OCI-LY1 (cell line): ENCODE measurements around the gene EPHB2.

ENCODE experiments used
- EZH2 ChIP-seq: fragments of 200-600 bp; sonication (generic), shearing (Covaris generic); IDR thresholded peaks from 2 replicates; pipeline ENCODE4 v1.8.0; 2017; ENCODE audit warnings: borderline replicate concordance, mixed run types, mild to moderate bottlenecking, antibody characterized with exemption, low read length, moderate library complexity, mixed read lengths
- TF ChIP-seq, protein P1 (sequence below): fragments of 200-600 bp; sonication (generic), shearing (Covaris generic); IDR thresholded peaks from 2 replicates; pipeline ENCODE4 v1.5.1; 2017; ENCODE audit warnings: mild to moderate bottlenecking, antibody characterized with exemption, low read length, moderate library complexity, mixed read lengths

DNA sequence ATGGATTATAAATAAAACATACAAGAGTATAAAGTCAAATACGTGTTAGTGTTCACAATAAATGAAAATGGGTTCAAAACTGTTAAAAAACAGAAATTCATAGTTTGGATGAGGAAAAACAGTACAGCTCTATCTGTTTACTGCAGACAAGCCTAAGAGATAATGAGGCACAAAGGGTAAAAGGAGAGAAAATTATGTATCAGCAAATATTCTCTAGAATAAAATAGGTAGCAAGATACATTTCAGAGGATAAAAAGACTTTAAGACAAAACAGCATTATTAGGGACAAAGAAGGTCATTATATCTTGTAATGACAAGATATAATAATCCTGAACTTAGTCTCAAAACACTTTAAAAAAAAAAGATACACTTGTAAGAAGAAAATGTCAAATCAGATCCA lies 123.1 kb downstream of the EPHB2 start:
- TF ChIP-seq, protein P1, sequence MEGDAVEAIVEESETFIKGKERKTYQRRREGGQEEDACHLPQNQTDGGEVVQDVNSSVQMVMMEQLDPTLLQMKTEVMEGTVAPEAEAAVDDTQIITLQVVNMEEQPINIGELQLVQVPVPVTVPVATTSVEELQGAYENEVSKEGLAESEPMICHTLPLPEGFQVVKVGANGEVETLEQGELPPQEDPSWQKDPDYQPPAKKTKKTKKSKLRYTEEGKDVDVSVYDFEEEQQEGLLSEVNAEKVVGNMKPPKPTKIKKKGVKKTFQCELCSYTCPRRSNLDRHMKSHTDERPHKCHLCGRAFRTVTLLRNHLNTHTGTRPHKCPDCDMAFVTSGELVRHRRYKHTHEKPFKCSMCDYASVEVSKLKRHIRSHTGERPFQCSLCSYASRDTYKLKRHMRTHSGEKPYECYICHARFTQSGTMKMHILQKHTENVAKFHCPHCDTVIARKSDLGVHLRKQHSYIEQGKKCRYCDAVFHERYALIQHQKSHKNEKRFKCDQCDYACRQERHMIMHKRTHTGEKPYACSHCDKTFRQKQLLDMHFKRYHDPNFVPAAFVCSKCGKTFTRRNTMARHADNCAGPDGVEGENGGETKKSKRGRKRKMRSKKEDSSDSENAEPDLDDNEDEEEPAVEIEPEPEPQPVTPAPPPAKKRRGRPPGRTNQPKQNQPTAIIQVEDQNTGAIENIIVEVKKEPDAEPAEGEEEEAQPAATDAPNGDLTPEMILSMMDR: no peak
- TF ChIP-seq EZH2: no peak
